Vagina (tissue), 2 donors: Measurements from ENCODE around the gene HEPHL1. TPM values are rescaled to one million over a fixed set of nuclear protein-coding genes. Genes with fewer than 3 reads are reported as not detected.
A peak's percentile ranks its signal among the peaks of the same experiment; 100 is the strongest.
"Not testable (repeated sequence)": the region's sequence is repeated elsewhere in the genome, so short reads cannot be mapped to it uniquely, and the experiment has no call there.

Experiments used
- DNase-seq, 2 donors: peaks; one replicate each; pipeline ENCODE4 v3.0.0-alpha.2; 2017; ENCODE audit errors: extremely low spot score in 2 of 2
- H3K27ac ChIP-seq: fragments of 200-600 bp; sonication (generic); one replicate; pipeline ENCODE4 v1.5.1; 2019
- H3K27me3 ChIP-seq: fragments of 200-600 bp; sonication (generic); one replicate; pipeline ENCODE4 v1.5.1; 2019
- H3K36me3 ChIP-seq, 2 donors: fragments of 200-600 bp; sonication (generic); one replicate each; pipeline ENCODE4 v1.5.1; 2017 to 2019
- H3K4me1 ChIP-seq: fragments of 200-600 bp; sonication (generic); one replicate; pipeline ENCODE4 v1.5.1; 2019
- H3K4me3 ChIP-seq, 2 donors: fragments of 200-600 bp; sonication (generic); 1 replicate in 1 of 2; 2 replicates in 1 of 2; pipeline ENCODE4 v1.5.1; 2016 to 2019
- H3K9me3 ChIP-seq: fragments of 200-600 bp; sonication (generic); one replicate; pipeline ENCODE4 v1.5.1; 2019
- POLR2A ChIP-seq, 2 donors: fragments of 450-650 bp; IDR thresholded peaks; one replicate each; pipeline ENCODE4 v1.6.1; 2017; ENCODE audit warnings: antibody characterized with exemption in 2 of 2, mild to moderate bottlenecking in 2 of 2, moderate library complexity in 2 of 2
- POLR2AphosphoS5 ChIP-seq, 2 donors: sonication (generic); formaldehyde crosslinking; IDR thresholded peaks; one replicate each; pipeline ENCODE4 v1.9.0; 2017; ENCODE audit warnings: antibody characterized with exemption in 2 of 2, mild to moderate bottlenecking in 2 of 2, low read depth in 1 of 2; ENCODE audit not compliant: insufficient read depth in 1 of 2
- intact Hi-C: fragments of 100-400 bp; cut with DNase I; formaldehyde crosslinking; loops from one replicate; pipeline ENCODE4 v1.15.1; 2023
- total RNA-seq: library from RNA; depleted of rRNA; stranded (reverse); fragments of >200 nt; gene quantifications from one replicate; pipeline ENCODE4 v1.2.3, GENCODE V29; 2016
- TF ChIP-seq, protein P1 (sequence below), 3 experiments: fragments of 450-650 bp in 2 of 3; fragments of 200-600 bp in 1 of 3; sonication (generic) in 1 of 3; IDR thresholded peaks; one replicate each; pipeline ENCODE4 v1.5.1; 2017 to 2019; ENCODE audit warnings: antibody characterized with exemption in 3 of 3, mild to moderate bottlenecking in 2 of 3, moderate library complexity in 2 of 3

Gene HEPHL1
- total RNA-seq, 1 donor from 2014 or later, result 1.7 TPM

DNA sequence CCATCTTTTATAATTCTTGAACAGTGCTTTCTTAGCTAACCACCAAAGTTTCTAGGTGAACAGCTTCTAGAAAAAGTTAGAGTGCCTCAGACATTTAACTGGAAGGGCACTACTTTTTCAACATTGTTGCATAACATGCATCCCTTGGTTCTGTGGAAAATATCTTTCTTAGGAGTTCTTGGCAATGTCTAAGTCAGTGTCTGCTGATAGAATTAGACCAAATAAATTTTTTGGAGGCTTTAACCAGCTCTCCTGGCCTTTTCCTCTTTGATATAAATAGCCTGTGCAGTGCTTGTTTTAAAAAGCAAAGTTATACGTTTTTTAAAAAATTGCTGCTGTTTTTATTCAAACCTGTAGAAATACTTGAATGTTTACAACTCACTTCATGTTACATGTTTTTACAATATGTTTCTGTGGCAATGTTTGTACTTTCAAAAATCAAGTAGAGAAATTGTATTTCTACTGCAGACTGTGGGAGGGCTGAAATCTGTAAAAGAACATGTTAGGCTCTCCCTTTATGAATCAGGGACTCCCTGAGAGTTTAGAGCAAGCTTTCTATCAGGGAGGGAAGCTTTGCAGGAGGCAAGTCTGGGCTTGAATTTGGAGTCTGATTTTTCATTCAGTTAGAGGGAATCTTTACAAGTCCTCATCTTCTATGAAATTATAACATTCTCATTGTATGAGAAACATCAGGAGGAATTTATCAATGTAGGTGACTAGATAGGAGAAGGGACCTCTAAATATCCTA, 91.2 kb downstream of the HEPHL1 start:
- Histone ChIP-seq H3K36me3 (no peaks in the 10 kb centered on the region), H3K27ac (peak overlapping the region; percentile 30), H3K9me3 (no peaks in the 10 kb centered on the region), H3K4me1 (peaks cover 15% of the 10 kb centered on the region), H3K27me3 (no peaks in the 10 kb centered on the region), H3K4me3 (no peak overlapping the region)
- DNase-seq, result no peak
- TF ChIP-seq POLR2A (IDR thresholded peaks at IDR 0.05), result no peak
- TF ChIP-seq POLR2AphosphoS5 (IDR thresholded peaks at IDR 0.05; ENCODE audit: insufficient read depth in 1 of 2, low read depth in 1 of 2), result peak in 1 of 2 donors; percentile 23
- TF ChIP-seq, protein P1, sequence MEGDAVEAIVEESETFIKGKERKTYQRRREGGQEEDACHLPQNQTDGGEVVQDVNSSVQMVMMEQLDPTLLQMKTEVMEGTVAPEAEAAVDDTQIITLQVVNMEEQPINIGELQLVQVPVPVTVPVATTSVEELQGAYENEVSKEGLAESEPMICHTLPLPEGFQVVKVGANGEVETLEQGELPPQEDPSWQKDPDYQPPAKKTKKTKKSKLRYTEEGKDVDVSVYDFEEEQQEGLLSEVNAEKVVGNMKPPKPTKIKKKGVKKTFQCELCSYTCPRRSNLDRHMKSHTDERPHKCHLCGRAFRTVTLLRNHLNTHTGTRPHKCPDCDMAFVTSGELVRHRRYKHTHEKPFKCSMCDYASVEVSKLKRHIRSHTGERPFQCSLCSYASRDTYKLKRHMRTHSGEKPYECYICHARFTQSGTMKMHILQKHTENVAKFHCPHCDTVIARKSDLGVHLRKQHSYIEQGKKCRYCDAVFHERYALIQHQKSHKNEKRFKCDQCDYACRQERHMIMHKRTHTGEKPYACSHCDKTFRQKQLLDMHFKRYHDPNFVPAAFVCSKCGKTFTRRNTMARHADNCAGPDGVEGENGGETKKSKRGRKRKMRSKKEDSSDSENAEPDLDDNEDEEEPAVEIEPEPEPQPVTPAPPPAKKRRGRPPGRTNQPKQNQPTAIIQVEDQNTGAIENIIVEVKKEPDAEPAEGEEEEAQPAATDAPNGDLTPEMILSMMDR (IDR thresholded peaks at IDR 0.05), result no peak
- intact Hi-C loops, result no loop called here

DNA sequence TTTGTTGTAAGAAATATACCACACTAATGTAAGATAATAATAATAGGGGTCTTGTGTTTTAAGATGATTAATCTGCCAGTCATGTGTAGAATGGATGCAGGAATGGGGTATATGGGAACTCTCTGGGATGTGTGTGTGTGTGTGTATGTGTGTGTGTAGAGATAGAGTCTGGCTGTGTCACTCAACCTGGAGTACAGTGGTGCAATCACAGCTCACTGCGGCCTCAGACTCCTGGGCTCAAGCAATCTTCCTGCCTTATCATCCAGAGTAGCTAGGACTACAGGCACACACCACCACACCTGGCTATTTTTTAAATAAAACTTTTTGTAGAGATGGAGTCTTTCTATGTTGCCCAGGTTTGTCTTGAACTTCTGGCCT, 96.0 kb downstream of the HEPHL1 start:
- intact Hi-C loops, result no loop called here
- H3K36me3 ChIP-seq, result no peaks in the 10 kb centered on the region
- no peaks in the 10 kb centered on the region for H3K9me3 ChIP-seq
- no peak overlapping the region for H3K27ac ChIP-seq
- H3K4me1 ChIP-seq, result peaks cover 6% of the 10 kb centered on the region
- TF ChIP-seq POLR2AphosphoS5 (IDR thresholded peaks at IDR 0.05; ENCODE audit: insufficient read depth in 1 of 2, low read depth in 1 of 2) (no peak), POLR2A (IDR thresholded peaks at IDR 0.05) (no peak)
- TF ChIP-seq, protein P1 (IDR thresholded peaks at IDR 0.05), result no peak
- no peak overlapping the region for H3K4me3 ChIP-seq
- no peak for DNase-seq
- no peaks in the 10 kb centered on the region for H3K27me3 ChIP-seq

DNA sequence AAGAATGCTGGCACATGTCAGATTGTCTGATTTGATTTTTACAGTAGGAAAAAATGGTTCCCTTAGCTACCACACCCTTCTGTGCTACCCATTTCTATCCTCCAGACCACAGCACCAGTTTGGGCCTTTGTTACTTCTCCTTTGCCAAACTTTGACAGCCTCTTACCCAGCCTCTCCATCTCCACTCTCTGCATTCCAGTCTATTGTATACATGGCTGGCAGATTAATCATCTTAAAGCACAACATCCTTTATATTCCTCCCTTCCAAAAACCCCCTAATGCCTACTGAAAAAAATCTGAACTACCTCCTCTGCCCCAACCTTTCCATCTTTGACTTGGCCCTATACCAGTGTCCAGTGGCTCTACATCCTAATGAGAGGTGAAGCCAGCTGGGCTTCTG, 96.7 kb downstream of the HEPHL1 start:
- intact Hi-C loops, result no loop called here
- Histone ChIP-seq H3K9me3 (no peaks in the 10 kb centered on the region), H3K27me3 (no peaks in the 10 kb centered on the region), H3K4me3 (no peak overlapping the region), H3K4me1 (no peaks in the 10 kb centered on the region), H3K36me3 (no peaks in the 10 kb centered on the region), H3K27ac (no peak overlapping the region)
- DNase-seq, result no peak
- TF ChIP-seq POLR2A (IDR thresholded peaks at IDR 0.05) (no peak), POLR2AphosphoS5 (IDR thresholded peaks at IDR 0.05; ENCODE audit: insufficient read depth in 1 of 2, low read depth in 1 of 2) (no peak)
- TF ChIP-seq, protein P1 (IDR thresholded peaks at IDR 0.05), result no peak

DNA sequence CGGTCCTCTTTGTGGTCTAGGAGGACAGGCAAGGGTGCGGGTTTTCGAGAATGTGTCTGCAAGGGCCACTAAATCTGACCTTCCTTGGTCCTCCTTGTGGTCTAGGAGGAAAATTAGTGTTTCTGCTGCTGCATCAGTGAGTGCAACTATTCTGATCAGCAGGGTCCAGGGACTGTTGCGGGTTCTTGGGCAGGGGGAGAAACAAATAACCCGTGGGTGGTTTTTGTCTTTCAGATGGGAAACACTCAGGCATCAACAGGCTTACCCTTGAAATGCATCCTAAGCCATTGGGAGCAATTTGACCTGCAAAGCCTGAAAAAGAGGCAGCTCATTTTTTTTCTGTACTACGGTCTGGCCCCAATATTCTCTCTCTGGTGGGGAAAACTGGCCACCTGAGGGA, 98.5 kb downstream of the HEPHL1 start:
- H3K4me3 ChIP-seq, H3K36me3 ChIP-seq, H3K27ac ChIP-seq, DNase-seq, intact Hi-C loops, H3K9me3 ChIP-seq, H3K27me3 ChIP-seq, H3K4me1 ChIP-seq: not testable (repeated sequence)

DNA sequence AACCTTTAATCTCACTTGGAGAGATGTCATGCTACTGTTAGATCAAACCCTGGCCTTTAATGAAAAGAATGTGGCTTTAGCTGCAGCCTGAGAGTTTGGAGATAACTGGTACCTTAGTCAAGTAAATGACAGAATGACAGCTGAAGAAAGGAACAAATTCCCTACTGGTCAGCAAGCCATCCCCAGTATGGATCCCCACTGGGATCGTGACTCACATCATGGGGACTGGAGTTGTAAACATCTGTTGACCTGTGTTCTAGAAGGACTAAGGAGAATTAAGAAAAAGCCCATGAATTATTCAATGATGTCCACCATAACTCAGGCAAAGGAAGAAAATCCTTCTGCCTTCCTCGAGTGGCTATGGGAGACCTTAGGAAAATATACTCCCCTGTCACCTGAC, 99.4 kb downstream of the HEPHL1 start:
- H3K27me3 ChIP-seq, H3K36me3 ChIP-seq, H3K4me1 ChIP-seq, H3K27ac ChIP-seq, DNase-seq, H3K4me3 ChIP-seq, intact Hi-C loops, H3K9me3 ChIP-seq: not testable (repeated sequence)

DNA sequence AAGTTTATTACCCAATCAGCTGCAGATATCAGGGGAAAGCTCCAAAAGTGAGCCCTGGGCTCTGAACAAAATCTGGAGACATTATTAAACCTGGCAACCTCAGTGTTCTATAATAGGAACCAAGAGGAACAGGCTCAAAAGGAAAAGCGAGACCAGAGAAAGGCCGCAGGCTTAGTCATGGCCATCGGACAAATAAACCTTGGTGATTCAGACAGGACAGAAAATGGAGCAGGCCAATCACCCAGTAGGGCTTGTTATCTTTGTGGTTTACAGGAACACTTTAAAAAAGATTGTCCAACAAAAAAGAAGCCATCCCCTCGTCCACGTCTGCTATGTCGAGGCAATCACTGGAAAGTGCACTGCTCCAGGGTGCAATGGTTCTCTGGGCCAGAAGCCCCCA, 99.8 kb downstream of the HEPHL1 start:
- no peaks in the 10 kb centered on the region for H3K9me3 ChIP-seq
- H3K36me3 ChIP-seq, result no peaks in the 10 kb centered on the region
- intact Hi-C loops, result no loop called here

More for the DNA sequence above, 99.8 kb downstream of the HEPHL1 start:
- H3K27me3 ChIP-seq, result no peaks in the 10 kb centered on the region
- DNase-seq, result no peak
- no peaks in the 10 kb centered on the region for H3K4me1 ChIP-seq
- no peak overlapping the region for H3K27ac ChIP-seq
- TF ChIP-seq POLR2A (IDR thresholded peaks at IDR 0.05) (no peak), POLR2AphosphoS5 (IDR thresholded peaks at IDR 0.05; ENCODE audit: insufficient read depth in 1 of 2, low read depth in 1 of 2) (no peak)
- TF ChIP-seq, protein P1 (IDR thresholded peaks at IDR 0.05), result no peak
- no peak overlapping the region for H3K4me3 ChIP-seq
